CD1c-positive myeloid dendritic cell (primary cell): Measurements from ENCODE around the gene UBE2E2.
"Not testable (repeated sequence)": the region's sequence is repeated elsewhere in the genome, so short reads cannot be mapped to it uniquely, and the experiment has no call there.

Source experiments
- DNase-seq: peaks from one replicate; pipeline ENCODE4 v3.0.0-alpha.2; 2016; ENCODE audit errors: extremely low spot score

Gene UBE2E2

GRCh38 chr3:23329471-23330105 lies 126.5 kb downstream of the UBE2E2 start:
- peak; percentile 61 for DNase-seq

- DNase-seq: no peak
These were observed 127.4 kb downstream of the UBE2E2 start for GRCh38 chr3:23330568-23330967.

- DNase-seq: peak; percentile 38
These were observed 128.2 kb downstream of the UBE2E2 start for GRCh38 chr3:23331141-23331935.

- DNase-seq: no peak
These were observed 130.5 kb downstream of the UBE2E2 start for GRCh38 chr3:23333633-23334032.

DNA sequence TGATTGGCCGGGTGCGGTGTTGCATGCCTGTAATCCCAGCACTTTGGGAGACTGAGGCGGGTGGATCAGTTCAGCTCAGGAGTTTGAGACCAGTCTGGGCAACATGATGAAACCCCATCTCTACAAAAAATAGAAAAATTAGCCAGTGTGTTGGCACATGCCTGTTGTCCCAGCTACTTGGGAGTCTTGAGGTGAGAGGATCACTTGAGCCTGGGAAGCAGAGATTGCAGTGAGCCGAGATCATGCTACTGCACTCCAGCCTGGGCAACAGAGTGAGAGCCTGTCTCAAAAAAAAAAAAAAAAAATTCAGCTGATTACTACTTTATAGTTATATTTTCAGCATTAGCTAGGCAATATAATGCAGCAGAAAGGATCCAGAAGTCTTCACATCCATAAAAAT lies 133.7 kb downstream of the UBE2E2 start:
- not testable (repeated sequence) for DNase-seq

- DNase-seq: peak; percentile 11
These were observed 138.2 kb downstream of the UBE2E2 start for GRCh38 chr3:23341147-23341838.

GRCh38 chr3:23342343-23342742 lies 139.2 kb downstream of the UBE2E2 start:
- no peak for DNase-seq

GRCh38 chr3:23343509-23343908 lies 140.4 kb downstream of the UBE2E2 start:
- no peak for DNase-seq

DNA sequence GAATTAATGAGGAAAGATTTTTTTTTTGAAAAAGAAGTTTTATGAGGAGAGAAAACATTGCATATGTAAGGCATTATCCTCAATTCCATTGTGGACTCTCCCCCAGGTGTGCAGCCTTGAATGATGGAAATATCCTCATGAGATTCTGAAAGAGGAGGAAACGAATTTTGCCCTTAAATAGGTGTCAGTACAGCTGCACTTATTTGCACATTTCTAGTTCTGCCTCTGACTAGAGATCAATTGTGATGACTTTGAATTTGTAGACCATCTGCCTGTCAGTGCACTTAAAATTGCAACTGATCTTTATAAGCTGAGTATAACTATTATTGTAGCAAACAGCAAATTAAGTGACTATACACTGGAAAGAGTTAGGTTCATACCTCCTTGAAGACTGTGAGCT lies 141.8 kb downstream of the UBE2E2 start:
- DNase-seq: no peak

DNA sequence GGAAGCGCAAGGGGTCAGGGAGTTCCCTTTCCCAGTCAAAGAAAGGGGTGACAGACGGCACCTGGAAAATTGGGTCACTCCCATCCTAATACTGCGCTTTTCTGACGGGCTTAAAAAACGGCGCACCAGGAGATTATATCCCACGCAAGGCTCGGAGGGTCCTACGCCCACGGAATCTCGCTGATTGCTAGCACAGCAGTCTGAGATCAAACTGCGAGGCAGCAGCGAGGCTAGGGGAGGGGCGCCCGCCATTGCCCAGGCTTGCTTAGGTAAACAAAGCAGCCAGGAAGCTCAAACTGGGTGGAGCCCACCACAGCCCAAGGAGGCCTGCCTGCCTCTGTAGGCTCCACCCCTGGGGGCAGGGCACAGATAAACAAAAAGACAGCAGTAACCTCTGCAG lies 146.3 kb downstream of the UBE2E2 start:
- DNase-seq: not testable (repeated sequence)

GRCh38 chr3:23356169-23356568 lies 153.0 kb downstream of the UBE2E2 start:
- DNase-seq: no peak

DNA sequence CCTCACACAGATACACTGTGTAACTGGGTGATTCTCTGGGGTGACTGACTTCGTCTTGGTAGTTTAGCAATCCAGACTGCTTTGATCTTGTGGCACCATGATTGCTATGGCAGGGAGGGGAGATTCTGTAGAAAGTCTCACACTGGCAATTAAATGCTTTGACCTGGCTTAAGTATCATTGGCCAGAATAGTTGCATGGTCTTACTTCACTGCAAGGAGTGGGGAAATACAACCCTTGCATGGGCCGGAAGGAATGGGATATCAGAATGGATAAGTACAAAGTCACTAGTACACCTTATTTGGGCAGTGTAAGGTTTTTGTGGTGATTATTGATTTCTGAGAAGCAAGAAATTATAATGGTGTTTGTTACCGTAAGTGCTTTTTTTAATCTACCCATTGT lies 153.8 kb downstream of the UBE2E2 start:
- DNase-seq: no peak

DNA sequence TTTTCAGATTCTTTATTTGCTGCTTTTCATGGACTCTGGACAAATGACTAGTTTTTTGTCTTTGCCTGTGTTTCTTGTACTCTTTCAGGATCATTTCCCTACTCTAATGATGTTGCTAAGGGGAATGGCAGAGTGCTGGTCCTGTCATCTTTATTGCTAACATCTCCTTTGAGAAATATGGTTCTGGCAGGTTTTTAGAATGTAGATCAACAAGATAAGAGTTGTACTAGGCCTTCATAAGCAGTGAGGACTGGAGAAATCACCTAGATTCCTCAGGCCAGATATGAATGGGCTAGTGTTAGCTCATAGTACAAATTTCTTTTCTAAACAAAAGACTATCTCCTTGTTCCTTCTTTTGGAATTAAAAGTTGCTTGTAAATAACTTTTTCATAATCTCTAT lies 156.0 kb downstream of the UBE2E2 start:
- DNase-seq: no peak

DNA sequence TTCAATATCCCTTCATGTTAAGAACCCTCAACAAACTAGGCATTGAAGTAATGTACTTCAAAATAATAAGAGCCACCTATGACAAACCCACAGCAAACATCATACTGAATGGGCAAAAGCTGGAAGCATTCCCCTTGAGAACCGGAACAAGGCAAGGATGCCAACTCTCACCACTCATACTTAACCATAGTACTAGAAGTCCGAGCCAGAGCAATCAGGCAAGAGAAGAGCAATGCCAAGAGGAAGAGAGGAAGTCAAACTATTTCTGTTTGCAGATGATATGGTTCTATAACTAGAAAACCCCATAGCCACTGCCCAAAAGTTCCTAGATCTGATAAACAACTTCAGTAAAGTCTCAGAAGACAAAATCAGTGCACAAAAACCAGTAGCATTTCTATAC lies 161.9 kb downstream of the UBE2E2 start:
- DNase-seq: no peak

GRCh38 chr3:23368731-23369130 lies 165.6 kb downstream of the UBE2E2 start:
- DNase-seq: no peak

DNA sequence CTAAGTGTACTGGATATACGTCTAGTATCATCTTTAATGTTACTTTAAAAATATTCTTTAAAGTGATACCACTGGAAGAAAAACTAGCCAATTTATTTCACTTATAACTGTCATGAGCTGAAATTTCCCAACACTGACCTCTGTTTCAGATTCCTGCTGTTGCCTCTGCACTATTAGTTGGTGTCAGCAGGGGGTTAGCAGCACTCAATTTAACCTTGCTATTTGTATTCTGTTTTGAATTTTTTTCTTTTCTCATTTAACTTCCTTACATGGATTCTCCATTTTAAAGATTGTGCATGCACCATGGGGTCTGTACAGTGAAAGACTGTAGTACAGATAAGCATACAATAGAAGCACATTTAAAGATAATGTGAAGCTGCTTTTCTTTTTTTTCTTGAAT lies 169.2 kb downstream of the UBE2E2 start:
- no peak for DNase-seq

GRCh38 chr3:23376516-23377248 lies 173.6 kb downstream of the UBE2E2 start:
- no peak for DNase-seq

GRCh38 chr3:23377928-23378672 lies 175.0 kb downstream of the UBE2E2 start:
- no peak for DNase-seq

GRCh38 chr3:23383875-23384274 lies 180.7 kb downstream of the UBE2E2 start:
- DNase-seq: no peak

GRCh38 chr3:23385327-23385726 lies 182.2 kb downstream of the UBE2E2 start:
- no peak for DNase-seq

DNA sequence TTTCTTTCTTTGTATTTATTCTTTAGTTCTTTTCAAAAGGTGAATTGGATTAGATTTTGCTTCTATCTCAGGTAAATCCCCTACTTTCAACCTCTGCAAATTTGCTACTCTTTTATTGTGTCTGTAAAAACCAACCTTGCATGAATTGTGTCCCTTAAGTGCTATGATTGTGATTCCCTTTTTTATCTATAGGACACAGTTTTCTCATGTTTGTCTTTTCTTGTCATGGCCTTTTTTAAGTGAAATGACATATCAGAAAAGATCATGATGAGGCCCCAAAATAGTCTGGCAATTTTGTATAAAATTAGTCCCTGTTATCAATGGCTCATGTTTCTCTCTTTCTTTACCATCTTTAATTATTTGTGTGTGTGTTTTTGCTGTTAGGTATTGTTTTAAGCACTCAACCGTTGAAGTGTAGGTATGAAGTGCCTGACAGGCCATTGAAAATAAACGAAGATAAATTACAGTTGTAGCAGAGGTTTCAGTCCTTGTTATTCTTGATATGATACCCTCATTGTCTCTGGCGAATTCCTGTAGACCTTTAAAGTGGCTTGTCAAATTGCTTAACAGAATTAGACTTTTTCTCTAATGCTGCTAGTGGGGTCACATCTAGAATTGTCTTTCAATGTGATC lies 184.3 kb downstream of the UBE2E2 start:
- DNase-seq: no peak
